ENCODE results near the gene COL17A1. TPM values are rescaled to one million over a fixed set of nuclear protein-coding genes. Genes with fewer than 3 reads are reported as not detected.

Gene COL17A1
- polyA plus RNA-seq, 1 experiment = not detected

GRCh38 chr10:104122225-104123107 is 36.8 kb upstream of the COL17A1 start:
- no peak for TF ChIP-seq CTCF (IDR thresholded peaks at IDR 0.05; ENCODE audit: low read depth, low read length)
- Histone ChIP-seq H3K4me3 (ENCODE audit: low read depth, low read length) (peak overlapping the region; percentile 90), H3K27ac (ENCODE audit: low read depth, low read length) (peak overlapping the region; percentile 23), H3K27me3 (ENCODE audit: control insufficient read depth, insufficient read depth, low read length) (no peaks in the 10 kb centered on the region), H3K9me3 (ENCODE audit: control insufficient read depth, insufficient read depth, low read length) (no peaks in the 10 kb centered on the region; the same call in 1 of the 2 replicates)
- POLR2A ChIA-PET = interaction anchor here (0.6 to 1.8 kb wide), 6 partner anchors 12 to 155 kb away, joined by 3 to 13 read pairs (median 5); partner anchors contain the start of gene SLK
- DNase-seq (ENCODE audit: low read depth, low spot score) = no peak
- CTCF ChIA-PET = interaction anchor here (0.5 to 5.7 kb wide), 43 partner anchors 8 to 725 kb away, joined by 3 to 46 read pairs (median 4); partner anchors contain the start of genes CFAP43, GSTO1 and GSTO2

GRCh38 chr10:104121485-104122224 is 36.0 kb upstream of the COL17A1 start, which contains the start of gene SFR1:
SFR1 (plus strand) TSS chr10:104122171; CDS start chr10:104122184, 13 bp downstream.
- no peaks in the 10 kb centered on the region for H3K27me3 ChIP-seq (ENCODE audit: control insufficient read depth, insufficient read depth, low read length)
- peak within 1 kb of the TSS; percentile 99 for H3K27ac ChIP-seq (ENCODE audit: low read depth, low read length)
- ChIA-PET CTCF (interaction anchor here (0.5 to 5.7 kb wide), 48 partner anchors 9 to 724 kb away, joined by 3 to 46 read pairs (median 4); partner anchors contain the start of genes CFAP43, GSTO1 and GSTO2), POLR2A (interaction anchor here (0.6 to 1.8 kb wide), 9 partner anchors 12 to 233 kb away, joined by 3 to 13 read pairs (median 5); partner anchors contain the start of genes GSTO1 and SLK)
- peak; percentile 62 for TF ChIP-seq CTCF (IDR thresholded peaks at IDR 0.05; ENCODE audit: low read depth, low read length)
- H3K9me3 ChIP-seq (ENCODE audit: control insufficient read depth, insufficient read depth, low read length) = no peaks in the 10 kb centered on the region; the same call in 1 of the 2 replicates
- DNase-seq (ENCODE audit: low read depth, low spot score) = peak; percentile 94
- peak within 1 kb of the TSS; percentile 90 for H3K4me3 ChIP-seq (ENCODE audit: low read depth, low read length)

- CTCF ChIA-PET = interaction anchor here (0.6 to 5.7 kb wide), 38 partner anchors 8 to 873 kb away, joined by 3 to 46 read pairs (median 5); partner anchors contain the start of gene GSTO1
- H3K27ac ChIP-seq (ENCODE audit: low read depth, low read length) = peak overlapping the region; percentile 99
- peak overlapping the region; percentile 80 for H3K4me3 ChIP-seq (ENCODE audit: low read depth, low read length)
- no peak for TF ChIP-seq CTCF (IDR thresholded peaks at IDR 0.05; ENCODE audit: low read depth, low read length)
- no peaks in the 10 kb centered on the region; the same call in 1 of the 2 replicates for H3K9me3 ChIP-seq (ENCODE audit: control insufficient read depth, insufficient read depth, low read length)
- POLR2A ChIA-PET = interaction anchor here (0.6 to 1.8 kb wide), 12 partner anchors 11 to 492 kb away, joined by 3 to 13 read pairs (median 5); partner anchors contain the start of genes GSTO1 and SLK
- DNase-seq (ENCODE audit: low read depth, low spot score) = peak; percentile 84
- H3K27me3 ChIP-seq (ENCODE audit: control insufficient read depth, insufficient read depth, low read length) = no peaks in the 10 kb centered on the region
Measured at GRCh38 chr10:104120903-104121484, 35.3 kb upstream of the COL17A1 start.

GRCh38 chr10:104120512-104120902 is 34.8 kb upstream of the COL17A1 start:
- H3K27ac ChIP-seq (ENCODE audit: low read depth, low read length) = peak overlapping the region; percentile 57
- H3K27me3 ChIP-seq (ENCODE audit: control insufficient read depth, insufficient read depth, low read length) = no peaks in the 10 kb centered on the region

More at GRCh38 chr10:104120512-104120902, 34.8 kb upstream of the COL17A1 start:
- no peak for DNase-seq (ENCODE audit: low read depth, low spot score)
- no peaks in the 10 kb centered on the region; the same call in 1 of the 2 replicates for H3K9me3 ChIP-seq (ENCODE audit: control insufficient read depth, insufficient read depth, low read length)
- CTCF ChIA-PET = interaction anchor here (0.6 to 5.7 kb wide), 24 partner anchors 8 to 872 kb away, joined by 3 to 46 read pairs (median 6); no protein-coding TSS in a partner anchor
- no peak for TF ChIP-seq CTCF (IDR thresholded peaks at IDR 0.05; ENCODE audit: low read depth, low read length)
- POLR2A ChIA-PET = interaction anchor here (0.6 to 1.8 kb wide), 10 partner anchors 11 to 493 kb away, joined by 3 to 13 read pairs (median 6); partner anchors contain the start of gene GSTO1
- H3K4me3 ChIP-seq (ENCODE audit: low read depth, low read length) = peak overlapping the region; percentile 42

All from AG04450 (cell line).